ENCODE measurements around the gene WT1.

WT1 gene

GRCh38 chr11:32426192-32426591, 9.1 kb downstream of the WT1 start:
- H3K36me3 ChIP-seq (ENCODE audit: control insufficient read depth in 1 of 2, insufficient read depth in 2 of 2, low read length in 2 of 2): no peaks in the 10 kb centered on the region
- H3K27me3 ChIP-seq (ENCODE audit: control insufficient read depth in 1 of 2, insufficient read depth in 2 of 2, low read length in 2 of 2): peaks cover 47 to 59% of the 10 kb centered on the region in 2 donors
- H3K4me1 ChIP-seq (ENCODE audit: control insufficient read depth in 1 of 2, insufficient read depth in 2 of 2, low read length in 2 of 2): no peaks in the 10 kb centered on the region
- no peak overlapping the region for H3K27ac ChIP-seq (ENCODE audit: low read depth, low read length)
- no peak overlapping the region for H3K9ac ChIP-seq (ENCODE audit: low read depth in 1 of 2, low read length in 2 of 2)
- no peak overlapping the region for H3K4me3 ChIP-seq (ENCODE audit: low read depth in 1 of 2, low read length in 2 of 2)
- H3K9me3 ChIP-seq (ENCODE audit: control insufficient read depth in 1 of 2, low read length in 2 of 2): no peaks in the 10 kb centered on the region

GRCh38 chr11:32425761-32426160, 9.6 kb downstream of the WT1 start:
- Histone ChIP-seq H3K4me3 (ENCODE audit: low read depth in 1 of 2, low read length in 2 of 2) (no peak overlapping the region), H3K9me3 (ENCODE audit: control insufficient read depth in 1 of 2, low read length in 2 of 2) (no peaks in the 10 kb centered on the region), H3K36me3 (ENCODE audit: control insufficient read depth in 1 of 2, insufficient read depth in 2 of 2, low read length in 2 of 2) (no peaks in the 10 kb centered on the region), H3K9ac (ENCODE audit: low read depth in 1 of 2, low read length in 2 of 2) (no peak overlapping the region), H3K27ac (ENCODE audit: low read depth, low read length) (no peak overlapping the region), H3K27me3 (ENCODE audit: control insufficient read depth in 1 of 2, insufficient read depth in 2 of 2, low read length in 2 of 2) (peaks cover 43 to 55% of the 10 kb centered on the region in 2 donors), H3K4me1 (ENCODE audit: control insufficient read depth in 1 of 2, insufficient read depth in 2 of 2, low read length in 2 of 2) (no peaks in the 10 kb centered on the region)

- no peaks in the 10 kb centered on the region for H3K4me1 ChIP-seq (ENCODE audit: control insufficient read depth in 1 of 2, insufficient read depth in 2 of 2, low read length in 2 of 2)
- no peak overlapping the region for H3K4me3 ChIP-seq (ENCODE audit: low read depth in 1 of 2, low read length in 2 of 2)
- no peak overlapping the region for H3K27ac ChIP-seq (ENCODE audit: low read depth, low read length)
- peaks cover 21 to 28% of the 10 kb centered on the region in 2 donors for H3K27me3 ChIP-seq (ENCODE audit: control insufficient read depth in 1 of 2, insufficient read depth in 2 of 2, low read length in 2 of 2)
- no peaks in the 10 kb centered on the region for H3K9me3 ChIP-seq (ENCODE audit: control insufficient read depth in 1 of 2, low read length in 2 of 2)
- no peak overlapping the region for H3K9ac ChIP-seq (ENCODE audit: low read depth in 1 of 2, low read length in 2 of 2)
- no peaks in the 10 kb centered on the region for H3K36me3 ChIP-seq (ENCODE audit: control insufficient read depth in 1 of 2, insufficient read depth in 2 of 2, low read length in 2 of 2)
Observed at GRCh38 chr11:32422545-32422944, 12.8 kb downstream of the WT1 start.

GRCh38 chr11:32421992-32422391, 13.3 kb downstream of the WT1 start:
- Histone ChIP-seq H3K9ac (ENCODE audit: low read depth in 1 of 2, low read length in 2 of 2) (no peak overlapping the region), H3K27ac (ENCODE audit: low read depth, low read length) (no peak overlapping the region), H3K27me3 (ENCODE audit: control insufficient read depth in 1 of 2, insufficient read depth in 2 of 2, low read length in 2 of 2) (peaks cover 17 to 25% of the 10 kb centered on the region in 2 donors), H3K4me3 (ENCODE audit: low read depth in 1 of 2, low read length in 2 of 2) (no peak overlapping the region), H3K36me3 (ENCODE audit: control insufficient read depth in 1 of 2, insufficient read depth in 2 of 2, low read length in 2 of 2) (no peaks in the 10 kb centered on the region), H3K9me3 (ENCODE audit: control insufficient read depth in 1 of 2, low read length in 2 of 2) (no peaks in the 10 kb centered on the region), H3K4me1 (ENCODE audit: control insufficient read depth in 1 of 2, insufficient read depth in 2 of 2, low read length in 2 of 2) (no peaks in the 10 kb centered on the region)

GRCh38 chr11:32420937-32421901, 14.1 kb downstream of the WT1 start:
- Histone ChIP-seq H3K27me3 (ENCODE audit: control insufficient read depth in 1 of 2, insufficient read depth in 2 of 2, low read length in 2 of 2) (peaks cover 18 to 26% of the 10 kb centered on the region in 2 donors), H3K9me3 (ENCODE audit: control insufficient read depth in 1 of 2, low read length in 2 of 2) (no peaks in the 10 kb centered on the region), H3K9ac (ENCODE audit: low read depth in 1 of 2, low read length in 2 of 2) (no peak overlapping the region), H3K4me3 (ENCODE audit: low read depth in 1 of 2, low read length in 2 of 2) (no peak overlapping the region), H3K4me1 (ENCODE audit: control insufficient read depth in 1 of 2, insufficient read depth in 2 of 2, low read length in 2 of 2) (peaks cover 0 to 3% of the 10 kb centered on the region in 2 donors), H3K27ac (ENCODE audit: low read depth, low read length) (no peak overlapping the region), H3K36me3 (ENCODE audit: control insufficient read depth in 1 of 2, insufficient read depth in 2 of 2, low read length in 2 of 2) (no peaks in the 10 kb centered on the region)

GRCh38 chr11:32420139-32420538, 15.2 kb downstream of the WT1 start:
- no peak overlapping the region for H3K9ac ChIP-seq (ENCODE audit: low read depth in 1 of 2, low read length in 2 of 2)
- no peak overlapping the region for H3K4me3 ChIP-seq (ENCODE audit: low read depth in 1 of 2, low read length in 2 of 2)
- H3K9me3 ChIP-seq (ENCODE audit: control insufficient read depth in 1 of 2, low read length in 2 of 2): no peaks in the 10 kb centered on the region
- H3K36me3 ChIP-seq (ENCODE audit: control insufficient read depth in 1 of 2, insufficient read depth in 2 of 2, low read length in 2 of 2): no peaks in the 10 kb centered on the region
- H3K4me1 ChIP-seq (ENCODE audit: control insufficient read depth in 1 of 2, insufficient read depth in 2 of 2, low read length in 2 of 2): peaks cover 0 to 3% of the 10 kb centered on the region in 2 donors
- H3K27ac ChIP-seq (ENCODE audit: low read depth, low read length): no peak overlapping the region
- peaks cover 12 to 16% of the 10 kb centered on the region in 2 donors for H3K27me3 ChIP-seq (ENCODE audit: control insufficient read depth in 1 of 2, insufficient read depth in 2 of 2, low read length in 2 of 2)

- Histone ChIP-seq H3K27ac (ENCODE audit: low read depth, low read length) (no peak overlapping the region), H3K9ac (ENCODE audit: low read depth in 1 of 2, low read length in 2 of 2) (no peak overlapping the region), H3K9me3 (ENCODE audit: control insufficient read depth in 1 of 2, low read length in 2 of 2) (no peaks in the 10 kb centered on the region), H3K4me3 (ENCODE audit: low read depth in 1 of 2, low read length in 2 of 2) (no peak overlapping the region), H3K27me3 (ENCODE audit: control insufficient read depth in 1 of 2, insufficient read depth in 2 of 2, low read length in 2 of 2) (peaks cover 12 to 15% of the 10 kb centered on the region in 2 donors), H3K4me1 (ENCODE audit: control insufficient read depth in 1 of 2, insufficient read depth in 2 of 2, low read length in 2 of 2) (peaks cover 0 to 3% of the 10 kb centered on the region in 2 donors), H3K36me3 (ENCODE audit: control insufficient read depth in 1 of 2, insufficient read depth in 2 of 2, low read length in 2 of 2) (no peaks in the 10 kb centered on the region)
Observed at GRCh38 chr11:32418836-32419235, 16.5 kb downstream of the WT1 start.

GRCh38 chr11:32417806-32418205, 17.5 kb downstream of the WT1 start:
- no peak overlapping the region for H3K4me3 ChIP-seq (ENCODE audit: low read depth in 1 of 2, low read length in 2 of 2)
- no peak overlapping the region for H3K27ac ChIP-seq (ENCODE audit: low read depth, low read length)
- no peaks in the 10 kb centered on the region for H3K9me3 ChIP-seq (ENCODE audit: control insufficient read depth in 1 of 2, low read length in 2 of 2)
- H3K4me1 ChIP-seq (ENCODE audit: control insufficient read depth in 1 of 2, insufficient read depth in 2 of 2, low read length in 2 of 2): peaks cover 0 to 3% of the 10 kb centered on the region in 2 donors
- H3K36me3 ChIP-seq (ENCODE audit: control insufficient read depth in 1 of 2, insufficient read depth in 2 of 2, low read length in 2 of 2): no peaks in the 10 kb centered on the region
- H3K27me3 ChIP-seq (ENCODE audit: control insufficient read depth in 1 of 2, insufficient read depth in 2 of 2, low read length in 2 of 2): peaks cover 6 to 15% of the 10 kb centered on the region in 2 donors
- no peak overlapping the region for H3K9ac ChIP-seq (ENCODE audit: low read depth in 1 of 2, low read length in 2 of 2)

- Histone ChIP-seq H3K4me3 (ENCODE audit: low read depth in 1 of 2, low read length in 2 of 2) (no peak overlapping the region), H3K27ac (ENCODE audit: low read depth, low read length) (no peak overlapping the region), H3K9ac (ENCODE audit: low read depth in 1 of 2, low read length in 2 of 2) (no peak overlapping the region), H3K9me3 (ENCODE audit: control insufficient read depth in 1 of 2, low read length in 2 of 2) (no peaks in the 10 kb centered on the region), H3K4me1 (ENCODE audit: control insufficient read depth in 1 of 2, insufficient read depth in 2 of 2, low read length in 2 of 2) (peaks cover 0 to 3% of the 10 kb centered on the region in 2 donors), H3K36me3 (ENCODE audit: control insufficient read depth in 1 of 2, insufficient read depth in 2 of 2, low read length in 2 of 2) (no peaks in the 10 kb centered on the region), H3K27me3 (ENCODE audit: control insufficient read depth in 1 of 2, insufficient read depth in 2 of 2, low read length in 2 of 2) (peaks cover 3 to 15% of the 10 kb centered on the region in 2 donors)
Observed at GRCh38 chr11:32416301-32416700, 19.0 kb downstream of the WT1 start.

- Histone ChIP-seq H3K9ac (ENCODE audit: low read depth in 1 of 2, low read length in 2 of 2) (no peak overlapping the region), H3K9me3 (ENCODE audit: control insufficient read depth in 1 of 2, low read length in 2 of 2) (no peaks in the 10 kb centered on the region), H3K27me3 (ENCODE audit: control insufficient read depth in 1 of 2, insufficient read depth in 2 of 2, low read length in 2 of 2) (peaks cover 3 to 15% of the 10 kb centered on the region in 2 donors), H3K4me1 (ENCODE audit: control insufficient read depth in 1 of 2, insufficient read depth in 2 of 2, low read length in 2 of 2) (peaks cover 0 to 3% of the 10 kb centered on the region in 2 donors), H3K4me3 (ENCODE audit: low read depth in 1 of 2, low read length in 2 of 2) (no peak overlapping the region), H3K27ac (ENCODE audit: low read depth, low read length) (no peak overlapping the region), H3K36me3 (ENCODE audit: control insufficient read depth in 1 of 2, insufficient read depth in 2 of 2, low read length in 2 of 2) (no peaks in the 10 kb centered on the region)
Observed at GRCh38 chr11:32414925-32415324, 20.4 kb downstream of the WT1 start.

All from duodenal mucosa (tissue), 2 donors.